Stomach (tissue), 9 donors: ENCODE results near the gene LRRC75B. TPM values are rescaled to one million over a fixed set of nuclear protein-coding genes. Genes with fewer than 3 reads are reported as not detected.
"Not testable (repeated sequence)": the region's sequence is repeated elsewhere in the genome, so short reads cannot be mapped to it uniquely, and the experiment has no call there.

Experiments
- DNase-seq, 2 donors: peaks; one replicate each; pipeline versions ENCODE4 v3.0.0 to v3.0.0-alpha.2; 2013 to 2019
- H3K27ac ChIP-seq, 5 donors: fragments of 200-600 bp in 4 of 5; sonication (generic) in 4 of 5; one replicate each; pipeline ENCODE4 v1.5.1; 2013 to 2019; ENCODE audit warnings: mild to moderate bottlenecking in 1 of 5, moderate library complexity in 1 of 5
- H3K27me3 ChIP-seq, 3 donors: fragments of 200-600 bp; sonication (generic); one replicate each; pipeline ENCODE4 v1.5.1; 2017 to 2019; ENCODE audit warnings: mixed run types in 1 of 3
- H3K36me3 ChIP-seq, 4 donors: fragments of 200-600 bp; sonication (generic); 1 replicate in 3 of 4; 2 replicates in 1 of 4; pipeline ENCODE4 v1.5.1; 2016 to 2019
- H3K4me1 ChIP-seq, 4 donors: fragments of 200-600 bp; sonication (generic); one replicate each; pipeline ENCODE4 v1.5.1; 2016 to 2019
- H3K4me3 ChIP-seq, 4 donors: fragments of 200-600 bp; sonication (generic) in 3 of 4; one replicate each; pipeline ENCODE4 v1.5.1; 2016 to 2019; ENCODE audit warnings: mild to moderate bottlenecking in 1 of 4
- H3K9me3 ChIP-seq, 4 donors: fragments of 200-600 bp; sonication (generic); one replicate each; pipeline ENCODE4 v1.5.1; 2016 to 2019
- CTCF ChIP-seq, 7 experiments: fragments of 450-650 bp in 4 of 7; fragments of 200-600 bp in 3 of 7; sonication (generic) in 3 of 7; IDR thresholded peaks; one replicate each; pipeline ENCODE4 v1.5.1; 2016 to 2019; ENCODE audit warnings: antibody characterized with exemption in 7 of 7, control low read depth in 2 of 7, mild to moderate bottlenecking in 1 of 7
- EP300 ChIP-seq: sonication (generic); formaldehyde crosslinking; IDR thresholded peaks from one replicate; pipeline ENCODE4 v1.6.1; 2017; ENCODE audit warnings: antibody characterized with exemption
- POLR2A ChIP-seq, 4 donors: fragments of 450-650 bp; IDR thresholded peaks; one replicate each; pipeline ENCODE4 v1.6.1; 2016; ENCODE audit warnings: antibody characterized with exemption in 4 of 4, control low read depth in 2 of 4, mild to moderate bottlenecking in 1 of 4, moderate library complexity in 1 of 4
- POLR2AphosphoS5 ChIP-seq, 3 donors: sonication (generic); formaldehyde crosslinking; IDR thresholded peaks; one replicate each; pipeline ENCODE4 v1.6.1; 2016; ENCODE audit warnings: antibody characterized with exemption in 3 of 3
- WGBS, 5 donors: extraction: QIAGEN DNeasy Blood & Tissue Kit in 3 of 5; methylation state at CpG; one replicate each; pipeline versions ENCODE4 v1.1.5 to v1.1.7; 2013 to 2018; 5-methylcytosine and 5-hydroxymethylcytosine counted together
- intact Hi-C: fragments of 100-400 bp; cut with DNase I; formaldehyde crosslinking; loops from one replicate; pipeline ENCODE4 v1.15.1; 2023; ENCODE audit warnings: low total_unique reads
- polyA plus RNA-seq, 3 donors: library from polyadenylated mRNA; stranded (reverse); fragments of 200-250 nt; gene quantifications; one replicate each; pipeline ENCODE4 v1.2.3, GENCODE V29; 2013
- total RNA-seq, 5 donors: library from RNA; depleted of rRNA; stranded (reverse); fragments of >200 nt; gene quantifications; one replicate each; pipeline versions ENCODE4 v1.1.0 to v1.2.3, GENCODE V29; 2014 to 2016
- donor health status: healthy with polysubstance abuse.
- donor health status: Bipolar disorder and iron deficiency.
- donor health status: healthy.

The LRRC75B gene
- total and polyA plus RNA-seq, 8 donors: 7.2 to 31.7 (median 25.4) TPM

- no peak for DNase-seq
- H3K27ac ChIP-seq: no peak overlapping the region
- 87 to 96% (median 91%) methylated on average over 4 of the region's 4 CpGs for WGBS, 5 donors
- H3K36me3 ChIP-seq: no peaks in the 10 kb centered on the region
- H3K27me3 ChIP-seq: no peaks in the 10 kb centered on the region
- no peak for TF ChIP-seq POLR2A (IDR thresholded peaks at IDR 0.05)
- TF ChIP-seq CTCF (IDR thresholded peaks at IDR 0.05): no peak
- TF ChIP-seq POLR2AphosphoS5 (IDR thresholded peaks at IDR 0.05): no peak
- TF ChIP-seq EP300: no peak
- intact Hi-C loops: no loop called here
- H3K4me3 ChIP-seq: no peak overlapping the region
- peaks cover 10 to 42% (median 37%) of the 10 kb centered on the region in 4 donors for H3K4me1 ChIP-seq
- H3K9me3 ChIP-seq: no peaks in the 10 kb centered on the region
Observed at GRCh38 chr22:24595863-24596262, 3.0 kb upstream of the LRRC75B start.

GRCh38 chr22:24595228-24595627, 2.4 kb upstream of the LRRC75B start:
- intact Hi-C loops: no loop called here
- 78 to 93% (median 90%) methylated on average over 6 of the region's 6 CpGs for WGBS, 5 donors
- DNase-seq: no peak
- Histone ChIP-seq H3K4me1 (peaks cover 10 to 42% (median 37%) of the 10 kb centered on the region in 4 donors), H3K9me3 (no peaks in the 10 kb centered on the region), H3K27ac (peak overlapping the region in 3 of 5 donors; percentile 84 to 89 (median 87)), H3K4me3 (no peak overlapping the region), H3K27me3 (no peaks in the 10 kb centered on the region), H3K36me3 (no peaks in the 10 kb centered on the region)
- no peak for TF ChIP-seq EP300

GRCh38 chr22:24594569-24595120, 1.8 kb upstream of the LRRC75B start:
- no peak for TF ChIP-seq CTCF (IDR thresholded peaks at IDR 0.05)
- TF ChIP-seq POLR2AphosphoS5 (IDR thresholded peaks at IDR 0.05): no peak
- no peak for TF ChIP-seq POLR2A (IDR thresholded peaks at IDR 0.05)
- TF ChIP-seq EP300: no peak
- intact Hi-C loops: no loop called here
- Histone ChIP-seq H3K9me3 (no peaks in the 10 kb centered on the region), H3K36me3 (peaks cover 0 to 2% (median under 1%) of the 10 kb centered on the region in 4 donors), H3K4me3 (no peak overlapping the region), H3K27ac (peak overlapping the region; percentile 10 to 89 (median 84)), H3K27me3 (no peaks in the 10 kb centered on the region), H3K4me1 (peaks cover 10 to 44% (median 38%) of the 10 kb centered on the region in 4 donors)
- 30 to 55% (median 48%) methylated on average over 6 to 7 of the region's 7 CpGs for WGBS, 5 donors
- DNase-seq: peak in 1 of 2 donors; percentile 78

GRCh38 chr22:24593836-24594568, 1.1 kb upstream of the LRRC75B start:
- Histone ChIP-seq H3K9me3 (no peaks in the 10 kb centered on the region), H3K27ac (peak overlapping the region; percentile 37 to 89 (median 84)), H3K36me3 (peaks cover 0 to 9% (median 7%) of the 10 kb centered on the region in 4 donors), H3K27me3 (no peaks in the 10 kb centered on the region), H3K4me3 (no peak overlapping the region), H3K4me1 (peaks cover 15 to 51% (median 45%) of the 10 kb centered on the region in 4 donors)
- TF ChIP-seq EP300: no peak
- no peak for TF ChIP-seq POLR2AphosphoS5 (IDR thresholded peaks at IDR 0.05)
- TF ChIP-seq CTCF (IDR thresholded peaks at IDR 0.05): no peak
- TF ChIP-seq POLR2A (IDR thresholded peaks at IDR 0.05): no peak
- DNase-seq: no peak
- 33 to 62% (median 40%) methylated on average over 12 to 16 of the region's 16 CpGs for WGBS, 5 donors
- intact Hi-C loops: no loop called here

GRCh38 chr22:24593559-24593835, 624 bp upstream of the LRRC75B start:
- DNase-seq, intact Hi-C loops, H3K9me3 ChIP-seq, H3K27me3 ChIP-seq: not testable (repeated sequence)
- WGBS, 5 donors: 55 to 81% (median 67%) methylated on average over 10 of the region's 10 CpGs
- Histone ChIP-seq H3K4me1 (peaks cover 17 to 56% (median 50%) of the 10 kb centered on the region in 4 donors), H3K4me3 (peak overlapping the region; percentile 68 to 90 (median 76)), H3K36me3 (peaks cover 0 to 14% (median 12%) of the 10 kb centered on the region in 4 donors), H3K27ac (peak overlapping the region; percentile 52 to 89 (median 84))
